Neuronal stem cell (in vitro differentiated cells): Measurements from ENCODE around the gene RAMACL.

Experiments
- DNase-seq: peaks from one replicate; pipeline ENCODE4 v3.0.0-alpha.2; 2013; ENCODE audit warnings: low spot score
- H2AFZ ChIP-seq: one replicate; pipeline ENCODE4 v1.6.1; 2013; ENCODE audit warnings: mild to moderate bottlenecking, low read length, inconsistent platforms
- H2AK5ac ChIP-seq: 2 replicates; pipeline ENCODE4 v1.6.1; 2013; ENCODE audit warnings: low read depth, mild to moderate bottlenecking, inconsistent platforms, low read length, moderate library complexity, mixed read lengths
- H2BK120ac ChIP-seq: 2 replicates; pipeline ENCODE4 v1.6.1; 2013; ENCODE audit warnings: low read depth, mild to moderate bottlenecking, inconsistent platforms, low read length, moderate library complexity, mixed read lengths
- H2BK12ac ChIP-seq: one replicate; pipeline ENCODE4 v1.6.1; 2013; ENCODE audit warnings: low read length, inconsistent platforms
- H2BK15ac ChIP-seq: 2 replicates; pipeline ENCODE4 v1.6.1; 2013; ENCODE audit warnings: mild to moderate bottlenecking, low read length, inconsistent platforms, mixed read lengths
- H2BK5ac ChIP-seq: one replicate; pipeline ENCODE4 v1.6.1; 2013; ENCODE audit warnings: inconsistent platforms, mild to moderate bottlenecking, low read length, moderate library complexity
- H3K14ac ChIP-seq: one replicate; pipeline ENCODE4 v1.6.1; 2013; ENCODE audit warnings: low read length, inconsistent platforms
- H3K18ac ChIP-seq: 2 replicates; pipeline ENCODE4 v1.6.1; 2013; ENCODE audit warnings: low read length, inconsistent platforms
- H3K23ac ChIP-seq: 2 replicates; pipeline ENCODE4 v1.6.1; 2013; ENCODE audit warnings: low read depth, mild to moderate bottlenecking, mixed read lengths, low read length, inconsistent platforms; ENCODE audit not compliant: poor library complexity
- H3K27ac ChIP-seq: replicated peaks from 3 replicates; pipeline ENCODE4 v1.5.1; 2013; ENCODE audit warnings: low read length, inconsistent platforms
- H3K27me3 ChIP-seq, 3 experiments: 2 replicates each; pipeline ENCODE4 v1.6.1; 2013; ENCODE audit warnings: low read length in 3 of 3, mild to moderate bottlenecking in 2 of 3, inconsistent platforms in 1 of 3, low read depth in 1 of 3, mixed read lengths in 1 of 3, moderate library complexity in 1 of 3; ENCODE audit not compliant: control insufficient read depth in 3 of 3, insufficient read depth in 3 of 3
- H3K36me3 ChIP-seq, 2 donors: replicated peaks in 1 of 2; 2 replicates each; pipeline ENCODE4 v1.6.1; 2013; ENCODE audit warnings: low read length in 2 of 2; ENCODE audit not compliant: control insufficient read depth in 2 of 2, insufficient read depth in 2 of 2
- H3K4ac ChIP-seq: 2 replicates; pipeline ENCODE4 v1.6.1; 2013; ENCODE audit warnings: inconsistent platforms, mild to moderate bottlenecking, low read length, moderate library complexity
- H3K4me1 ChIP-seq, 2 donors: 1 replicate in 1 of 2; 2 replicates in 1 of 2; pipeline ENCODE4 v1.6.1; 2013; ENCODE audit warnings: low read length in 2 of 2, low read depth in 1 of 2; ENCODE audit not compliant: control insufficient read depth in 2 of 2, insufficient read depth in 1 of 2
- H3K4me2 ChIP-seq: one replicate; pipeline ENCODE4 v1.6.1; 2013; ENCODE audit warnings: mild to moderate bottlenecking, low read length, inconsistent platforms; ENCODE audit not compliant: insufficient read depth, poor library complexity, severe bottlenecking
- H3K4me3 ChIP-seq, 2 donors: 2 replicates each; pipeline ENCODE4 v1.5.1; 2013; ENCODE audit warnings: low read length in 2 of 2, mild to moderate bottlenecking in 2 of 2, inconsistent platforms in 1 of 2, moderate library complexity in 1 of 2
- H3K79me1 ChIP-seq: one replicate; pipeline ENCODE4 v1.6.1; 2013; ENCODE audit warnings: low read depth, mild to moderate bottlenecking, inconsistent platforms, low read length, moderate library complexity
- H3K9ac ChIP-seq: one replicate; pipeline ENCODE4 v1.6.1; 2013; ENCODE audit warnings: mild to moderate bottlenecking, low read depth, low read length, inconsistent platforms; ENCODE audit not compliant: poor library complexity
- H3K9me3 ChIP-seq, 2 donors: replicated peaks in 1 of 2; 2 replicates each; pipeline versions ENCODE3 to v1.6.1; 2013; ENCODE audit warnings: low read length in 2 of 2, mild to moderate bottlenecking in 2 of 2, inconsistent platforms in 1 of 2, low read depth in 1 of 2, mixed read lengths in 1 of 2, moderate library complexity in 1 of 2; ENCODE audit not compliant: control insufficient read depth in 2 of 2, insufficient read depth in 1 of 2
- H4K8ac ChIP-seq: one replicate; pipeline ENCODE4 v1.6.1; 2013; ENCODE audit warnings: low read depth, mild to moderate bottlenecking, inconsistent platforms, low read length, moderate library complexity
- H4K91ac ChIP-seq: one replicate; pipeline ENCODE4 v1.6.1; 2013; ENCODE audit warnings: low read length, low read depth, mild to moderate bottlenecking, inconsistent platforms; ENCODE audit not compliant: poor library complexity
- WGBS, 2 donors: extraction: QIAGEN DNeasy Blood & Tissue Kit; methylation state at CpG; one replicate each; pipeline ENCODE4 v1.1.7; 2013; ENCODE audit warnings: missing lambda C conversion rate in 2 of 2, mixed read lengths in 1 of 2; ENCODE audit not compliant: insufficient read length in 2 of 2, insufficient replicate concordance in 1 of 2; ENCODE audit errors: extremely low coverage in 2 of 2; 5-methylcytosine and 5-hydroxymethylcytosine counted together

The RAMACL gene

GRCh38 chr6:166580076-166581050 lies 6.1 kb downstream of the RAMACL start:
- Histone ChIP-seq H3K36me3 (no peaks in the 10 kb centered on the region), H3K27me3 (no peaks in the 10 kb centered on the region), H3K4ac (no peak overlapping the region), H2BK120ac (no peak overlapping the region), H3K9me3 (peaks cover 1 to 27% of the 10 kb centered on the region in 2 donors), H3K4me3 (no peak overlapping the region), H3K4me2 (no peak overlapping the region), H2BK5ac (no peak overlapping the region), H2BK12ac (no peak overlapping the region), H3K18ac (peak overlapping the region; percentile 13), H3K14ac (no peak overlapping the region), H2BK15ac (no peak overlapping the region), H3K4me1 (peaks cover 0 to 5% of the 10 kb centered on the region in 2 donors), H3K23ac (peak overlapping the region; percentile 34), H3K9ac (no peak overlapping the region), H3K27ac (no peak overlapping the region), H2AK5ac (no peak overlapping the region), H4K91ac (no peak overlapping the region), H3K79me1 (peaks cover 6% of the 10 kb centered on the region), H4K8ac (no peak overlapping the region), H2AFZ (no peak overlapping the region)
- DNase-seq = no peak
- no CpG with 5 or more reads among the region's 17 CpGs for WGBS, 2 donors

- Histone ChIP-seq H3K4me2 (no peak overlapping the region), H4K91ac (no peak overlapping the region), H2BK12ac (no peak overlapping the region), H2BK120ac (no peak overlapping the region), H2AFZ (no peak overlapping the region), H2BK15ac (no peak overlapping the region), H3K27me3 (no peaks in the 10 kb centered on the region), H3K18ac (no peak overlapping the region), H3K4me1 (peaks cover 0 to 5% of the 10 kb centered on the region in 2 donors), H4K8ac (no peak overlapping the region), H3K9ac (no peak overlapping the region), H3K79me1 (peaks cover 6% of the 10 kb centered on the region), H3K4ac (no peak overlapping the region), H2BK5ac (no peak overlapping the region), H2AK5ac (no peak overlapping the region), H3K14ac (no peak overlapping the region), H3K4me3 (no peak overlapping the region), H3K9me3 (peaks cover 1 to 32% of the 10 kb centered on the region in 2 donors), H3K23ac (no peak overlapping the region), H3K36me3 (peaks cover 0 to under 1% of the 10 kb centered on the region in 2 donors), H3K27ac (no peak overlapping the region)
- WGBS, 2 donors = no CpG with 5 or more reads among the region's 9 CpGs
- DNase-seq = no peak
These were observed 7.1 kb downstream of the RAMACL start for GRCh38 chr6:166579237-166579850.

GRCh38 chr6:166578536-166579236 lies 7.8 kb downstream of the RAMACL start:
- H3K4me3 ChIP-seq = no peak overlapping the region
- no peak overlapping the region for H4K91ac ChIP-seq
- no peak overlapping the region for H3K4me2 ChIP-seq
- H3K79me1 ChIP-seq = peaks cover 6% of the 10 kb centered on the region
- H3K18ac ChIP-seq = peak overlapping the region; percentile 44
- H3K14ac ChIP-seq = no peak overlapping the region
- H2BK5ac ChIP-seq = no peak overlapping the region
- no peak overlapping the region for H3K27ac ChIP-seq
- H4K8ac ChIP-seq = no peak overlapping the region
- H3K27me3 ChIP-seq = no peaks in the 10 kb centered on the region
- no CpG with 5 or more reads among the region's 15 CpGs for WGBS, 2 donors
- H2BK120ac ChIP-seq = no peak overlapping the region
- DNase-seq = no peak
- no peak overlapping the region for H3K23ac ChIP-seq
- no peak overlapping the region for H3K9ac ChIP-seq
- no peak overlapping the region for H2BK15ac ChIP-seq
- no peak overlapping the region for H3K4ac ChIP-seq
- H2AFZ ChIP-seq = no peak overlapping the region
- H3K9me3 ChIP-seq = peaks cover 1 to 32% of the 10 kb centered on the region in 2 donors
- H2AK5ac ChIP-seq = no peak overlapping the region
- no peak overlapping the region for H2BK12ac ChIP-seq
- H3K36me3 ChIP-seq = peaks cover 0 to 2% of the 10 kb centered on the region in 2 donors
- H3K4me1 ChIP-seq = peaks cover 0 to 8% of the 10 kb centered on the region in 2 donors
